Transverse colon (tissue), 4 donors: ENCODE data around the gene ADCY9.

ENCODE experiments used
- CTCF ChIP-seq, 5 experiments: fragments of 200-600 bp in 3 of 5; fragments of 450-650 bp in 2 of 5; sonication (generic) in 3 of 5; IDR thresholded peaks; 1 replicate in 2 of 5; 2 replicates in 3 of 5; pipeline ENCODE4 v1.5.1; 2016 to 2017; ENCODE audit warnings: antibody characterized with exemption in 5 of 5, inconsistent platforms in 3 of 5, mild to moderate bottlenecking in 2 of 5, moderate library complexity in 1 of 5
- EP300 ChIP-seq: sonication (generic); formaldehyde crosslinking; IDR thresholded peaks from one replicate; pipeline ENCODE4 v1.6.1; 2017; ENCODE audit warnings: antibody characterized with exemption, low read depth
- POLR2AphosphoS5 ChIP-seq, 3 donors: sonication (generic); formaldehyde crosslinking; IDR thresholded peaks; one replicate each; pipeline ENCODE4 v1.6.1; 2016; ENCODE audit warnings: antibody characterized with exemption in 3 of 3

GRCh38 chr16:4116325-4117249 is at the start of gene ADCY9:
- TF ChIP-seq CTCF (IDR thresholded peaks at IDR 0.05) (no peak), POLR2AphosphoS5 (IDR thresholded peaks at IDR 0.05) (peak; percentile 42 to 44 (median 42)), EP300 (no peak)
